Measurements from ENCODE around the gene WFDC6. TPM values are rescaled to one million over a fixed set of nuclear protein-coding genes. Genes with fewer than 3 reads are reported as not detected.

WFDC6 gene
- total and polyA plus RNA-seq, 2 donors (not counting 1 experiment from before 2014, with no cell fraction given), result not detected

GRCh38 chr20:45545754-45546453 lies 6.6 kb upstream of the WFDC6 start:
- Histone ChIP-seq H3K4me1 (ENCODE audit: control insufficient read depth in 2 of 2, insufficient read depth in 2 of 2, low read length in 2 of 2) (no peaks in the 10 kb centered on the region), H3K9ac (ENCODE audit: low read length) (no peak overlapping the region), H3K9me3 (ENCODE audit: control extremely low read depth in 1 of 3, control insufficient read depth in 2 of 3, insufficient read depth in 1 of 3, low read length in 2 of 3) (no peaks in the 10 kb centered on the region), H3K27ac (ENCODE audit: low read length in 2 of 2) (no peak overlapping the region), H3K27me3 (replicated peaks in 1 of 4; ENCODE audit: control extremely low read depth in 1 of 4, control insufficient read depth in 3 of 4, insufficient read depth in 4 of 4, low read length in 3 of 4) (peaks cover 0 to 5% (median 3%) of the 10 kb centered on the region in 4 experiments), H3K36me3 (replicated peaks in 1 of 2; ENCODE audit: control extremely low read depth in 1 of 2, control insufficient read depth in 1 of 2, extremely low read depth in 1 of 2, insufficient read depth in 2 of 2, low read length in 1 of 2) (no peaks in the 10 kb centered on the region), H3K4me2 (replicated peaks; ENCODE audit: low read depth, low read length, poor library complexity, severe bottlenecking) (no peak overlapping the region), H3K4me3 (ENCODE audit: control extremely low read depth in 1 of 5, extremely low read depth in 1 of 5, insufficient read depth in 1 of 5, low read depth in 2 of 5, low read length in 4 of 5) (no peak overlapping the region), H3K79me2 (ENCODE audit: control insufficient read depth, insufficient read depth, low read length) (no peaks in the 10 kb centered on the region), H4K20me1 (ENCODE audit: control insufficient read depth, insufficient read depth, low read length, poor library complexity, severe bottlenecking) (no peaks in the 10 kb centered on the region), H2AFZ (ENCODE audit: insufficient read depth, low read depth, low read length, poor library complexity, severe bottlenecking) (no peak overlapping the region)
- ATAC-seq (ENCODE audit: low read depth) (no peak), DNase-seq (no peak)
- TF ChIP-seq, protein P1, sequence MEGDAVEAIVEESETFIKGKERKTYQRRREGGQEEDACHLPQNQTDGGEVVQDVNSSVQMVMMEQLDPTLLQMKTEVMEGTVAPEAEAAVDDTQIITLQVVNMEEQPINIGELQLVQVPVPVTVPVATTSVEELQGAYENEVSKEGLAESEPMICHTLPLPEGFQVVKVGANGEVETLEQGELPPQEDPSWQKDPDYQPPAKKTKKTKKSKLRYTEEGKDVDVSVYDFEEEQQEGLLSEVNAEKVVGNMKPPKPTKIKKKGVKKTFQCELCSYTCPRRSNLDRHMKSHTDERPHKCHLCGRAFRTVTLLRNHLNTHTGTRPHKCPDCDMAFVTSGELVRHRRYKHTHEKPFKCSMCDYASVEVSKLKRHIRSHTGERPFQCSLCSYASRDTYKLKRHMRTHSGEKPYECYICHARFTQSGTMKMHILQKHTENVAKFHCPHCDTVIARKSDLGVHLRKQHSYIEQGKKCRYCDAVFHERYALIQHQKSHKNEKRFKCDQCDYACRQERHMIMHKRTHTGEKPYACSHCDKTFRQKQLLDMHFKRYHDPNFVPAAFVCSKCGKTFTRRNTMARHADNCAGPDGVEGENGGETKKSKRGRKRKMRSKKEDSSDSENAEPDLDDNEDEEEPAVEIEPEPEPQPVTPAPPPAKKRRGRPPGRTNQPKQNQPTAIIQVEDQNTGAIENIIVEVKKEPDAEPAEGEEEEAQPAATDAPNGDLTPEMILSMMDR (IDR thresholded peaks at IDR 0.05), result no peak
- no peak for TF ChIP-seq EZH2 (IDR thresholded peaks at IDR 0.05; ENCODE audit: borderline replicate concordance, insufficient read depth, low read depth, low read length, poor library complexity, severe bottlenecking)
- ChIA-PET CTCF (no interaction called here), POLR2A (no interaction called here)
- Mint-ChIP-seq H3K27me3 (peaks cover 74% of the 10 kb centered on the region), H3K4me1 (no peaks in the 10 kb centered on the region), H3K4me3 (no peak overlapping the region), H3K27ac (no peak overlapping the region), H3K9me3 (ENCODE audit: insufficient read depth) (peaks cover 9% of the 10 kb centered on the region)
- WGBS (ENCODE audit: insufficient coverage), result 0% methylated on average over 1 of the region's 5 CpGs
- intact Hi-C loops (cut with micrococcal nuclease), result loop anchor here (2.0 kb wide), 1 partner anchor 225 kb away; no protein-coding TSS in a partner anchor

DNA sequence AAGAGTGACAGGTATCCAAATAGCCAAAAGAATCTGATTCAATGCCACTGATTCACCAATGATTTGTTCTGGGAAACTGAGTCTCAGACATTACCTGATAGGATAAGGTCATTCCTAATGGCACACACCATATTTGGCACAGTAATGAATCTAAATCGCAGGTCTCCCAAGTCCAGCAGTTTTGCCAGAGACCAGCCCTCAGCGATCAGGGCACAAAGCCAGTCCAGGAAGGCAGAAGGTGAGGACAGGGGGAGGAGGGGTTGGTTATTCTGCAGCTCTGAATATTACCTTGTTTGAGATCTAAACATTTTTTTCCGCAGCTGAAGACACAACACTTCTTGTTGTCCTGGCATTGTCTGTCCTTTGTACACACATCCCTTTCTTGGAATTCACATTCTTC lies 6.1 kb upstream of the WFDC6 start:
- ChIA-PET CTCF (no interaction called here), POLR2A (no interaction called here)

More for the DNA sequence above, 6.1 kb upstream of the WFDC6 start:
- 73% methylated on average over 2 of the region's 3 CpGs for WGBS (ENCODE audit: insufficient coverage)
- no peaks in the 10 kb centered on the region for H4K20me1 ChIP-seq (ENCODE audit: control insufficient read depth, insufficient read depth, low read length, poor library complexity, severe bottlenecking)
- Mint-ChIP-seq H3K4me3 (no peak overlapping the region), H3K27ac (no peak overlapping the region), H3K4me1 (no peaks in the 10 kb centered on the region), H3K9me3 (ENCODE audit: insufficient read depth) (peaks cover 8% of the 10 kb centered on the region), H3K27me3 (peaks cover 77% of the 10 kb centered on the region)
- H3K9ac ChIP-seq (ENCODE audit: low read length), result no peak overlapping the region
- no peaks in the 10 kb centered on the region for H3K4me1 ChIP-seq (ENCODE audit: control insufficient read depth in 2 of 2, insufficient read depth in 2 of 2, low read length in 2 of 2)
- no peaks in the 10 kb centered on the region for H3K9me3 ChIP-seq (ENCODE audit: control extremely low read depth in 1 of 3, control insufficient read depth in 2 of 3, insufficient read depth in 1 of 3, low read length in 2 of 3)
- intact Hi-C loops (cut with micrococcal nuclease), result no loop called here
- H3K27me3 ChIP-seq (replicated peaks in 1 of 4; ENCODE audit: control extremely low read depth in 1 of 4, control insufficient read depth in 3 of 4, insufficient read depth in 4 of 4, low read length in 3 of 4), result peaks cover 0 to 5% (median 3%) of the 10 kb centered on the region in 4 experiments
- no peaks in the 10 kb centered on the region for H3K36me3 ChIP-seq (replicated peaks in 1 of 2; ENCODE audit: control extremely low read depth in 1 of 2, control insufficient read depth in 1 of 2, extremely low read depth in 1 of 2, insufficient read depth in 2 of 2, low read length in 1 of 2)
- TF ChIP-seq EZH2 (IDR thresholded peaks at IDR 0.05; ENCODE audit: borderline replicate concordance, insufficient read depth, low read depth, low read length, poor library complexity, severe bottlenecking), result no peak
- TF ChIP-seq, protein P1 (IDR thresholded peaks at IDR 0.05), result no peak
- H3K4me3 ChIP-seq (ENCODE audit: control extremely low read depth in 1 of 5, extremely low read depth in 1 of 5, insufficient read depth in 1 of 5, low read depth in 2 of 5, low read length in 4 of 5), result no peak overlapping the region
- no peak overlapping the region for H3K4me2 ChIP-seq (replicated peaks; ENCODE audit: low read depth, low read length, poor library complexity, severe bottlenecking)
- DNase-seq (no peak), ATAC-seq (ENCODE audit: low read depth) (no peak)
- no peak overlapping the region for H3K27ac ChIP-seq (ENCODE audit: low read length in 2 of 2)
- H3K79me2 ChIP-seq (ENCODE audit: control insufficient read depth, insufficient read depth, low read length), result no peaks in the 10 kb centered on the region
- no peak overlapping the region for H2AFZ ChIP-seq (ENCODE audit: insufficient read depth, low read depth, low read length, poor library complexity, severe bottlenecking)

Data from B cell (primary cell).